Activated CD8-positive, alpha-beta memory T cell treated with anti-CD3 and anti-CD28 coated beads, Interleukin-2, amount 50 U/mL, for 24 hours (primary cell): ENCODE data around the gene USP31.

ENCODE experiments used
- DNase-seq: peaks from one replicate; pipeline ENCODE4 v3.0.0-alpha.2; 2020; ENCODE audit errors: extremely low read depth

Gene USP31

DNA sequence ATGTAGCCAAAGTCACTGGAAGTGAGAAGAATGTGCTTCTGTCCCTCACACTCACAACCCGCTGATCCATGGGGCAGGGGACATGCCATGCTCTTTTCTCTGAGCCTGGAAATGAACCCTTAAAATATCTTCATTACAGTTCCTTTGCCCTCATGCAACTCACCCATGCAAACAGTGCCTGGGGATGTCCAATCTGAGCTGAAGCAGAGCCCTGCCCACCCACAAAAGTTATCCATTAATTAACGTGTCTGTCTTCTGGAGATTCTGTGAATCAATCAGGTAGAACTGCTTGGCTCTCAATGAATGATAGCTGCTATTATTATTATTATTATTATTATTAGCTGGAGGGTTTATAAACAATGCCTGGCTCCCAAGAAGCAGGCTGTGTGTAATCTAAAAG, 133.7 kb downstream of the USP31 start:
- DNase-seq = no peak

DNA sequence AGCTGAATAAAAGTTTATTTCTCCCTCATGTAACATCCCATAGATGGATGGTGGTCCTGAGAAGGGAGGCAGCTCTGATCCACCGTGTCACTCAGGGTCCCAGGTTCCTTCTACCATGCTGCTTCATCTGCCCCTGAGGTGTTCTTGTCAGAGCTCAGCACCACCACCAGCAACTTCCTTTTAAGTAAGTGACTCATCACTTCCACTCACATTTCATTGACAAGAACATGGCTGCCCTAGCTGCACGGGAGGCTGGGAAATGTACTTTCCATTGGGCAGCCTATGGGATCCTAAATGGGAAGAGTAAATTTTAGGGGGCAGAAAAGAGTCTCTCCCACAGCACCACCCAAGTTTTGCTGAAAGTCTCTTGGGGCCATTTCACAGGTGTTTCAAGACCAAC, 134.7 kb downstream of the USP31 start:
- no peak for DNase-seq
